Measurements from ENCODE around the gene PTCSC3.

- TF ChIP-seq POLR2A (IDR thresholded peaks at IDR 0.05) (no peak), CTCF (IDR thresholded peaks at IDR 0.05) (no peak), EP300 (IDR thresholded peaks at IDR 0.05) (no peak)
Measured at GRCh38 chr14:36113341-36113740, 63.2 kb downstream of the PTCSC3 start.

Measured in tibial nerve (tissue), 4 donors.